Gastroesophageal sphincter (tissue), 4 donors: ENCODE data around the gene KLK13. TPM values are rescaled to one million over a fixed set of nuclear protein-coding genes. Genes with fewer than 3 reads are reported as not detected.

Experiments
- ATAC-seq: fragments of 150-250 bp; one replicate; pipeline ENCODE4 v1.9.1; 2016; ENCODE audit warnings: mild to moderate bottlenecking, moderate library complexity
- H3K27ac ChIP-seq, 4 donors: fragments of 200-600 bp; sonication (generic) in 3 of 4; 1 replicate in 3 of 4; 2 replicates in 1 of 4; pipeline ENCODE4 v1.5.1; 2016 to 2019
- H3K27me3 ChIP-seq: fragments of 200-600 bp; sonication (generic); one replicate; pipeline ENCODE4 v1.5.1; 2019
- H3K36me3 ChIP-seq, 2 donors: fragments of 200-600 bp; sonication (generic); one replicate each; pipeline ENCODE4 v1.5.1; 2019; ENCODE audit warnings: control low read depth in 1 of 2
- H3K4me1 ChIP-seq, 3 donors: fragments of 200-600 bp; sonication (generic); 1 replicate in 2 of 3; 2 replicates in 1 of 3; pipeline ENCODE4 v1.5.1; 2016 to 2019; ENCODE audit warnings: control low read depth in 2 of 3
- H3K4me3 ChIP-seq, 2 donors: fragments of 200-600 bp; sonication (generic); one replicate each; pipeline ENCODE4 v1.5.1; 2019; ENCODE audit warnings: mild to moderate bottlenecking in 1 of 2, moderate library complexity in 1 of 2
- H3K9me3 ChIP-seq, 3 donors: fragments of 200-600 bp; sonication (generic); one replicate each; pipeline ENCODE4 v1.5.1; 2017 to 2019; ENCODE audit warnings: control low read depth in 2 of 3
- EP300 ChIP-seq: sonication (generic); formaldehyde crosslinking; IDR thresholded peaks from one replicate; pipeline ENCODE4 v1.6.1; 2017; ENCODE audit warnings: antibody characterized with exemption, mild to moderate bottlenecking
- POLR2A ChIP-seq, 2 donors: fragments of 450-650 bp; IDR thresholded peaks; one replicate each; pipeline ENCODE4 v1.6.1; 2017; ENCODE audit warnings: antibody characterized with exemption in 2 of 2, mild to moderate bottlenecking in 2 of 2, moderate library complexity in 1 of 2
- POLR2AphosphoS5 ChIP-seq: sonication (generic); formaldehyde crosslinking; IDR thresholded peaks from one replicate; pipeline ENCODE4 v1.6.1; 2017; ENCODE audit warnings: antibody characterized with exemption
- WGBS, 2 donors: methylation state at CpG; one replicate each; pipeline ENCODE4 v1.1.5; 2018; ENCODE audit warnings: low coverage in 1 of 2; 5-methylcytosine and 5-hydroxymethylcytosine counted together
- total RNA-seq, 4 donors: library from RNA; depleted of rRNA; stranded (reverse); fragments of >200 nt; gene quantifications; one replicate each; pipeline ENCODE4 v1.1.0, GENCODE V29; 2016
- TF ChIP-seq, protein P1 (sequence below), 4 experiments: fragments of 200-600 bp in 2 of 4; fragments of 450-650 bp in 2 of 4; sonication (generic) in 1 of 4; IDR thresholded peaks; one replicate each; pipeline ENCODE4 v1.5.1; 2017 to 2019; ENCODE audit warnings: antibody characterized with exemption in 4 of 4, mild to moderate bottlenecking in 2 of 4, moderate library complexity in 2 of 4

Gene KLK13
- total RNA-seq, 4 donors from 2014 or later, result 1.3 to 6.1 (median 5.1) TPM; not detected in 1

- no peak for ATAC-seq
- no peak for TF ChIP-seq EP300
- TF ChIP-seq, protein P1, sequence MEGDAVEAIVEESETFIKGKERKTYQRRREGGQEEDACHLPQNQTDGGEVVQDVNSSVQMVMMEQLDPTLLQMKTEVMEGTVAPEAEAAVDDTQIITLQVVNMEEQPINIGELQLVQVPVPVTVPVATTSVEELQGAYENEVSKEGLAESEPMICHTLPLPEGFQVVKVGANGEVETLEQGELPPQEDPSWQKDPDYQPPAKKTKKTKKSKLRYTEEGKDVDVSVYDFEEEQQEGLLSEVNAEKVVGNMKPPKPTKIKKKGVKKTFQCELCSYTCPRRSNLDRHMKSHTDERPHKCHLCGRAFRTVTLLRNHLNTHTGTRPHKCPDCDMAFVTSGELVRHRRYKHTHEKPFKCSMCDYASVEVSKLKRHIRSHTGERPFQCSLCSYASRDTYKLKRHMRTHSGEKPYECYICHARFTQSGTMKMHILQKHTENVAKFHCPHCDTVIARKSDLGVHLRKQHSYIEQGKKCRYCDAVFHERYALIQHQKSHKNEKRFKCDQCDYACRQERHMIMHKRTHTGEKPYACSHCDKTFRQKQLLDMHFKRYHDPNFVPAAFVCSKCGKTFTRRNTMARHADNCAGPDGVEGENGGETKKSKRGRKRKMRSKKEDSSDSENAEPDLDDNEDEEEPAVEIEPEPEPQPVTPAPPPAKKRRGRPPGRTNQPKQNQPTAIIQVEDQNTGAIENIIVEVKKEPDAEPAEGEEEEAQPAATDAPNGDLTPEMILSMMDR (IDR thresholded peaks at IDR 0.05), result peak in 3 of 4 experiments; percentile 33 to 61 (median 48)
- peaks cover 0 to 12% (median 0%) of the 10 kb centered on the region in 3 donors for H3K4me1 ChIP-seq
- 7% methylated on average over 2 to 5 of the region's 8 CpGs for WGBS, 2 donors
- no peaks in the 10 kb centered on the region for H3K27me3 ChIP-seq
- H3K36me3 ChIP-seq, result peaks cover 0 to 44% of the 10 kb centered on the region in 2 donors
- H3K9me3 ChIP-seq, result no peaks in the 10 kb centered on the region
- H3K4me3 ChIP-seq, result no peak overlapping the region
- no peak overlapping the region for H3K27ac ChIP-seq
Measured at GRCh38 chr19:51097166-51097738, 32.4 kb upstream of the KLK13 start.

- TF ChIP-seq EP300 (no peak), POLR2A (IDR thresholded peaks at IDR 0.05) (no peak), POLR2AphosphoS5 (no peak)
- TF ChIP-seq, protein P1 (IDR thresholded peaks at IDR 0.05), result no peak
- peaks cover 0 to 12% (median 0%) of the 10 kb centered on the region in 3 donors for H3K4me1 ChIP-seq
- H3K36me3 ChIP-seq, result peaks cover 0 to 38% of the 10 kb centered on the region in 2 donors
- H3K9me3 ChIP-seq, result no peaks in the 10 kb centered on the region
- ATAC-seq, result no peak
- H3K27me3 ChIP-seq, result no peaks in the 10 kb centered on the region
- H3K27ac ChIP-seq, result no peak overlapping the region
- WGBS, 2 donors, result 71 to 76% methylated on average over 5 of the region's 6 CpGs
- H3K4me3 ChIP-seq, result no peak overlapping the region
Measured at GRCh38 chr19:51096473-51097165, 31.7 kb upstream of the KLK13 start.

GRCh38 chr19:51094696-51095279 lies 29.9 kb upstream of the KLK13 start:
- 0 to 2% methylated on average over 2 to 7 of the region's 15 CpGs for WGBS, 2 donors
- H3K4me1 ChIP-seq, result peaks cover 0 to 12% (median 0%) of the 10 kb centered on the region in 3 donors
- H3K36me3 ChIP-seq, result peaks cover 0 to 20% of the 10 kb centered on the region in 2 donors
- no peak overlapping the region for H3K4me3 ChIP-seq
- H3K27ac ChIP-seq, result no peak overlapping the region
- no peak for TF ChIP-seq POLR2A (IDR thresholded peaks at IDR 0.05)
- TF ChIP-seq, protein P1 (IDR thresholded peaks at IDR 0.05), result peak in 3 of 4 experiments; percentile 8 to 59 (median 49)
- H3K27me3 ChIP-seq, result no peaks in the 10 kb centered on the region
- no peak for ATAC-seq
- H3K9me3 ChIP-seq, result no peaks in the 10 kb centered on the region

GRCh38 chr19:51093510-51094345 lies 28.8 kb upstream of the KLK13 start:
- H3K27me3 ChIP-seq, result no peaks in the 10 kb centered on the region
- TF ChIP-seq POLR2A (IDR thresholded peaks at IDR 0.05) (no peak), EP300 (no peak), POLR2AphosphoS5 (no peak)
- TF ChIP-seq, protein P1 (IDR thresholded peaks at IDR 0.05), result no peak
- WGBS, 2 donors, result 50 to 52% methylated on average over 3 to 11 of the region's 22 CpGs
- H3K27ac ChIP-seq, result no peak overlapping the region
- H3K9me3 ChIP-seq, result no peaks in the 10 kb centered on the region
- H3K36me3 ChIP-seq, result peaks cover 0 to 10% of the 10 kb centered on the region in 2 donors
- ATAC-seq, result no peak
- H3K4me3 ChIP-seq, result no peak overlapping the region
- H3K4me1 ChIP-seq, result peaks cover 0 to 5% (median 0%) of the 10 kb centered on the region in 3 donors
